NCI-H345 (cell line): ENCODE results near the gene MAP7.

Source experiments
- DNase-seq: peaks from one replicate; lab custom pipeline; 2025; lab: John Stamatoyannopoulos, UW

The MAP7 gene

GRCh38 chr6:136563386-136564152 lies 13.3 kb upstream of the MAP7 start:
- no peak for DNase-seq

- DNase-seq, result no peak
Measured at GRCh38 chr6:136562211-136562610, 12.0 kb upstream of the MAP7 start.

GRCh38 chr6:136553166-136553787 lies 3.1 kb upstream of the MAP7 start:
- no peak for DNase-seq

GRCh38 chr6:136552054-136552453 lies 1.8 kb upstream of the MAP7 start:
- no peak for DNase-seq

- no peak for DNase-seq
Measured at GRCh38 chr6:136551103-136551502, 881 bp upstream of the MAP7 start.

- DNase-seq, result no peak
Measured at GRCh38 chr6:136550045-136550329, 235 bp downstream of the MAP7 start.

GRCh38 chr6:136549300-136550044 lies 750 bp downstream of the MAP7 start:
- DNase-seq, result peak; percentile 28

- DNase-seq, result no peak
Measured at GRCh38 chr6:136548582-136549299, 1.5 kb downstream of the MAP7 start.

GRCh38 chr6:136547871-136548270 lies 2.4 kb downstream of the MAP7 start:
- DNase-seq, result no peak

GRCh38 chr6:136547336-136547735 lies 2.9 kb downstream of the MAP7 start:
- peak; percentile 12 for DNase-seq

GRCh38 chr6:136546331-136546730 lies 3.9 kb downstream of the MAP7 start:
- DNase-seq, result no peak

GRCh38 chr6:136544326-136544725 lies 5.9 kb downstream of the MAP7 start:
- DNase-seq, result no peak

- no peak for DNase-seq
Measured at GRCh38 chr6:136541395-136541794, 8.8 kb downstream of the MAP7 start.

GRCh38 chr6:136539967-136540652 lies 10.1 kb downstream of the MAP7 start:
- DNase-seq, result no peak

- DNase-seq, result no peak
Measured at GRCh38 chr6:136538836-136539235, 11.4 kb downstream of the MAP7 start.

GRCh38 chr6:136535880-136536650 lies 14.2 kb downstream of the MAP7 start:
- DNase-seq, result no peak

- no peak for DNase-seq
Measured at GRCh38 chr6:136535017-136535765, 15.0 kb downstream of the MAP7 start.

GRCh38 chr6:136534268-136534667 lies 16.0 kb downstream of the MAP7 start:
- DNase-seq, result no peak

- DNase-seq, result no peak
Measured at GRCh38 chr6:136533487-136533886, 16.7 kb downstream of the MAP7 start.

- no peak for DNase-seq
Measured at GRCh38 chr6:136532030-136532429, 18.2 kb downstream of the MAP7 start.
